HG03442 (cell line): ENCODE measurements around the gene RBMS1.

ENCODE experiments used
- ATAC-seq: cut with Tn5 transposase; IDR thresholded peaks from one replicate; pipeline ENCODE4 v1.9.1; 2021; ENCODE audit warnings: mild to moderate bottlenecking, moderate library complexity; ENCODE audit not compliant: unreplicated experiment

Gene RBMS1

GRCh38 chr2:160310118-160310828 is 183.3 kb downstream of the RBMS1 start:
- no peak for ATAC-seq

- ATAC-seq = no peak
These were observed 184.0 kb downstream of the RBMS1 start for GRCh38 chr2:160309585-160309984.

DNA sequence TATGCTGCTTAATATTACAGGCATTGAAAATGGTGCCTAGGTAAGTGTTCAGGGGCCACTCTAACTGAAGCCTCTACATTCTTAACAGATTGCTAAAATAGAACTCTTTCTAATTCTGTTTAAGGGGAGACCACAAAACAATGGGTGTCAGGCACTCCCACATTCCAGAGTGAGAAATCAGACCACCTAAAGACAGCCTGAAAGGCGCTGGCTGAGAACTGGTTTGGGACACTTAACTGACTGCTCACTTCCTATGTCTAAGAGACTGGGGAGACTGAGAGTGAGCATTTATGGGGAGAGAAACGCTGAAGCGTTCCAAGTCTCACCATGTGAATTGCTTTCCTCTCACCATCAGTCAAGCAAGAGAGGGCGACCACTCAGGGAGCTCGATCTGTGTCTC is 184.7 kb downstream of the RBMS1 start:
- no peak for ATAC-seq

DNA sequence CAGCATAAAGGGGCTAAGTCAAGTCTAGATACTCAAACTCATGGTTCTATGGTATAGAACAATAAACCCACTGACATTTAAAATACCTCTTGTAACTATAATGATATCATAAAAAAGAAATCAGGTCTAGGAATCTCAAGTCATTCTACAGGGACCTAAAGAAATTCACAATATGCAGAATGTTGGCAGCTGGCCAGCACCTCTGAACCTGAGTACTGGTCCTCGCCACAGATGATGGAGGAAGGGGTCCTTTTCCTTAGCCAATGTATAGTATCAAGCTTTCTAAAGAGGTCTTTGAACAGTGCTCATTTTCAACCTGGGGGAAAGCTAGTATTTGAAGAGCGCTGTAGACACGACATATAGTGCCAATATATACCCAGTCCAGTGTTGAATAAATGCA is 185.1 kb downstream of the RBMS1 start:
- no peak for ATAC-seq

DNA sequence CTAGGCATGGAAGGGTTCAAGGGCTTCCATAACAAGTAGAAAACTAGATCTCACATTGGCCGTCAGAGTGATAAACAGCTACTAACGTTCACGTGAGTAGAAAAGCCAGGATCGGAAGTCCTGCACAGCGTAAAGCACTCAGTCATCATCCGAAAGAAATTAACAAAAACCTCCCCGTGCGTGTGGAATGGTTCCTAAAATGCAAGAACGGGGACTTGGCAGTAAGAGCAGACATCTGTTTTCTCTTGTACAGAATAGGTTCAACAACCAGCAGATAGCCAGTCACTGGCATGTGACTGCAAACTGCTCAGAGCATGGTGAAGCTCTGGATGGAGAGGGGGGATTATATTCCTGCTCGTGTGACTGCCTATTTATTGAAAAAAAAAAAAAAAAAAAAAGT is 186.6 kb downstream of the RBMS1 start:
- ATAC-seq = no peak

DNA sequence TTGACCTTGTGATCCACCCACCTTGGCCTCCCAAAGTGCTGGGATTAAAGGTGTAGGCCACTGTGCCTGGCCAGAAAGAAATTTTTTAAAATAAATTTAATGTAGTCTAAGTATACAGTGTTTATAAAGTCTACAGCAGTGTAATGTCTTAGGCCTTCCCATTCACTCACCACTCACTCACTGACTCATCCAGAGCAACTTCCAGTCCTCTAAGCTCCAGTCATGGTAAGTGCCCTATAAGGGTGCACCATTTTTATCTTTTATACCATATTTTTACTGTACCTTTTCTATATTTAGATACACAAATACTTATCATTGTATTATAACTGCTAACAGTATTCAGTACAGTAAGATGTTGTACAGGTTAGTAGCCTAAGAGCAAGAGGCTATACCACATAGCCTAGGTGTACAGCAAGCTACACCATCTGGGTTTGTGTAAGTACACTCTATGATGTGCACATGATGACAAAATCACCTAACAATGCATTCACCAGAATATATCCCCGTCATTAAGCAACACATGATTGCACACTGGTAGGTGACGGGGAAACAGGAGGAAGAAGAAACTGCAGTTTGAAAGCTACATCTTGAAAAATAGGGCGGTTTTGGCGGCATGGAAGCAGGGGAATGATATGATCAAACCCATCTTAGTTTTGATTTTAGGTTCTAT is 188.4 kb downstream of the RBMS1 start:
- ATAC-seq = no peak

DNA sequence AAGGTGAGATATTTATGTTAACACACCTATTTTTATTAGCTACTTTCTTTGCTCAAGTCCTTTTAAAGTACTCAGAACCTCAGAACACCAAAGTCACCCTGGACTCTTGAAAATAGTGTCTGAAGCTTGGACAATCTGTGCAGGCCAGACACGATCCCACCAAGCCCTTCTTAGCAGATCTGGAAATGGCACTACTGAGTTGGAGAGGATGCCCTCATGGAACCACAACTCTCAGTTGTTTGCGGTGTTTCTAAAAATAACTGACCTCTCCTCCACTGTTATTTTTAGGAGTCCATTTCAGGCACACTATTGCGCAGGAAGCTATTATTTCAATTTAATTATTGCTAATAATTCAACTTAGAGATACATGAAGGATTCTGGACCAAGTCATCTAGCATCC is 190.1 kb downstream of the RBMS1 start:
- no peak for ATAC-seq

DNA sequence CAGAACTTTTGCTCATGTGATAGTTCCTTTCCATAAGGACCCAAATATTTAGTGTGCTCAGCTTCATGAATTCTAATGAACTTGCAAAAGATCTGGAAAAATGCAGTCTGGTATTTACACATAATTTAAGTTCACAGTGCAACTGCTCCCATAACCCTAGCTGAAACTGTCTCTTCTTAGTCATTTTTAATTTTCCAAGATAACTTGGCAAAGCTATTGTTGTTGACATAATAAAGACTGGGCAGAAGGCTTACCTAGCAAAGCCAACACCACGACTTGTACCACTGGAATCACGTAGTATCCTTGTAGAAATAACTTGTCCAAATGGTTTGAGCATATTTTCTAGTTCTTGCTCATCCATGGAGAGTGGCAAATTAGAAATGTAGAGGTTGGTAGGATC is 190.5 kb downstream of the RBMS1 start:
- no peak for ATAC-seq

GRCh38 chr2:160301420-160301819 is 192.2 kb downstream of the RBMS1 start:
- no peak for ATAC-seq

- no peak for ATAC-seq
These were observed 193.4 kb downstream of the RBMS1 start for GRCh38 chr2:160300203-160300602.

DNA sequence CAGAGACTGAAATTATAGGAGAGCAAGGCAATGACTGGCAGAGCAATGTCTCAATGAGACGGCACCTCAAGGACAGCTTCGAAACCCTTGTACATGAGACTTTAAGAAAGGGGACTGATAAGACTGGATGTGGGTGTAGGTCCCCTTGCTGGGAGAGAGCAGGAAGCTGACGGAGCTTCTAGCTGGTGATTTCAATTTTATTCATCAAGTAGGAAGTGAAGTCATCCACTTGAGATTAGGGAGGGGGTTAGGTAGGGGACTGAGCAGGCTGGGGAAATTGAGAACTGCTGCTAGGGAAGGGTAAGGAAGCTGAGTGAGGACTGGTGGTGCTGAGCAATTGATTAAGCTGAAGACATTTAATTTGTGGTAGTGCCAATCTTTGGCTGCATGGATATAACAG is 194.1 kb downstream of the RBMS1 start:
- ATAC-seq = no peak

GRCh38 chr2:160298960-160299359 is 194.6 kb downstream of the RBMS1 start:
- no peak for ATAC-seq

DNA sequence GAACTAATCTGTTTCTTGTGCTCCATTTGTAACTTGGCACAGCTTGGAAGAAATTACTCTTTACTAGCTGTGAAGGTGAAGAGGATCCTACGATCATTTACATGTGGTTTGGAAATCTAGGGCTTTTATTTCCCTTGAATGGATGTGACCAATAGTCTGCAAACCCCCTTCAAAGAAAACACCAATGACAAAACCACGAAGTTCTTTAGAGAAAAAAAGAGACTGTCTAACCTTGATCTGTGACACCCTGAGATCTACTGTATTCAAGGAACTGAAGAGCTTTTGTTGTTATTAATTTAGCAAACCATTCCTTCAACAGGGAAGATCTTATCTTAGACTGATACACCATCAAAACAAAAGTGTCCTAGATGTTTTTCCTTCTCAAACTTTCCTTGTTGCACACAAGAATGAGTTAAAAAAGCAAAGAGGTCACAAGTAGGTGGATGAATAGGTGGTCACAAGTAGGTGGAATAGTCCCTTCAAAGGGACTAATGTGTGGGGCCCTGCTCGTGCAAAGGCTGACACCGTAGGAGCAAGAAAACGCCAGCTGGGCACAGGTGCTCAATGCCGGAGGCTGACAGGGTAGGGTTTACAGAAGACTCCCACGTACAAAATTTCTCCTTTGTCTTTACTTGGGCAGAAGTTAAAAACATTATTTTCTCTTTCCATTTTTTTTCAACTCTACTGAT is 197.9 kb downstream of the RBMS1 start:
- ATAC-seq = no peak

GRCh38 chr2:160294889-160295288 is 198.7 kb downstream of the RBMS1 start:
- ATAC-seq = no peak

GRCh38 chr2:160294339-160294803 is 199.2 kb downstream of the RBMS1 start:
- ATAC-seq = peak; percentile 93

DNA sequence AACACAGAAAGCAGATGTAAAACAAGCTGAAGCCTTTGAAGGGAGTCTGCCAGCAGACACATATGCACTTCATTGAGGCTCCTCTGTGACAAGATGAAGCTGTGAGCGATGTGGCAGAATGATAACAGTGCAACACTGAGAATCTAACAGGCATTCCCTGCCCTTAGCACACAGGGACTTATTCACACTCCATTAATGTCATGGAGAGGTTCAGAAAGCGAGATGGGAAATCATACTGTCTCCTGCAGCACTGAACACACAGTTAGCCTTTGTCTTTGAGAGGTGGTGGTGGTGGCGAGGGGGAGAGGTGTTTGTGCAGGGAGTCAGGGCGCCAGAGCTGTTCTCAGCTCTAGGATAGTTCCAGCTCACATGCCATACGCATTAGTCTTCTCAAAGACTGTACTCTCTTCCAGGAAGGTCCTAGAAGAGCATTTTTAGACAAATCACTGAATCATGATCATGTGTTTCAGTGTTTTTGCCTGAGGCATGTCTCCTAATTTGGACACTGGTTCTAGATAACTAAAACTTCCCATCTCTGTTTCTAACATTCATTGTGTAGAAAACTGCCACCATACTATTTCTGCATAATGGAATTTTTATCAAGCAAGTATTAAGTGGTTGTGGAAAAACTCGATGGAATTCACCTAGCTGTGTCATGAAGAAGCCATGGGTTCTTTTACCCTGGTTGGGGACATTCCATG is 200.1 kb downstream of the RBMS1 start:
- no peak for ATAC-seq

- no peak for ATAC-seq
These were observed 201.4 kb downstream of the RBMS1 start for GRCh38 chr2:160292225-160292624.

DNA sequence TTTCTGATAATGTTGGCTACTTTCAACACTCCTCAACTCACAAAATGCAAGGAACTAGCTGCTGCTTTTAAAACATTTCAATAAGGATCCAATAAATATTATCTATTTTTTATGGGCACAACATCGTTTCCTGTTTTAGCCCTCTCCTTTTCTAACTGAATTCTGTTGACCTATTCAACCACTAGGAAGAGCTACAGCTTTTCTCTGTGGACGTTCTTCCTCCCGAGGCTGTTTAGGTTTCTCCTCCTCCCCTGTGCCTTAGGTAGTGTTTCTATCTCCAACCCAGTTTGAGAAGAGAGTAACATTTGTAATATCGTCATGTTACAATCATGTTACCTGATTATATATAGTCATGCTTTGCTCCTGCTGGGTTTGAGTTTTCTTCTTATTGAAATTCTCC is 202.2 kb downstream of the RBMS1 start:
- ATAC-seq = no peak

DNA sequence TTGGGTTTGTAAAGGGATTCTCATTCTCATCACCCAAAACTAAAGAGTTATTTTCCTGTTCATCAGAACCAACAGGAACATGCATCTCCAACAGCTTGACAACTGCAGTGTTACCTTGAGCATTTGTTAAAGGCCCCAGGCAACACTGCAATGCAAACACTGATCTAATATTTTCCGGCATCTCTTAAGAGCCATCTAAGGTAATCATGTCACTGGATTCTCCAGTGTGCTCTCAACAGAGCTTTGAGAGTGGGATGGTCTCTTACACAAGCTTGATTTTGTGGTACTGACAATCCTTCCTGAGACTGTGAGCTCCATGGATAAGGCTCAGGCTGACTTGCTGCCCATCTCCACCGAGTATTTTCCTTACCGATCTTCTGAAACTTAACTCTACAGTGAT is 203.0 kb downstream of the RBMS1 start:
- no peak for ATAC-seq

GRCh38 chr2:160289831-160290230 is 203.8 kb downstream of the RBMS1 start:
- no peak for ATAC-seq

- no peak for ATAC-seq
These were observed 204.5 kb downstream of the RBMS1 start for GRCh38 chr2:160289126-160289525.
